Measurements from ENCODE around the gene CUL9.

DNA sequence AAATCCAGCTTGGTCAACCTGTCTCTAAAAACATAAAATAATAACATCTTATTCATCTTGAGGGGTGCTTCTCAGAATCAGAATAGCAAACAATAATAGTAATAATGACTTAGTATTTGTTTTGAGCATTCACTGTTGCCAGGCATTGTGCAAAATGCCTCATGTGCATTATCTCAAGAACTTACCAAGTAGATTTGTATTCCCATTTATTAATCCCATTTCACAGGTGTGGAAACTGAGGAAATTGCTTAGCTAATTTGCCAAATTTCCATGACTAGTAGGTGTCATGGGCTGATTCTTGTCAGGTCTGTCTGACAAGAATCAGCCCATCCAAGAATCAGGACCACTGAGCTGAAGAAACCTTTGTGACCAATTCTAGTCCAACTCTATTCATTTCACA lies 66.8 kb downstream of the CUL9 start:
- TF ChIP-seq EZH2 (IDR thresholded peaks at IDR 0.05; ENCODE audit: low read length, missing control alignments) = no peak
- TF ChIP-seq, protein P1, sequence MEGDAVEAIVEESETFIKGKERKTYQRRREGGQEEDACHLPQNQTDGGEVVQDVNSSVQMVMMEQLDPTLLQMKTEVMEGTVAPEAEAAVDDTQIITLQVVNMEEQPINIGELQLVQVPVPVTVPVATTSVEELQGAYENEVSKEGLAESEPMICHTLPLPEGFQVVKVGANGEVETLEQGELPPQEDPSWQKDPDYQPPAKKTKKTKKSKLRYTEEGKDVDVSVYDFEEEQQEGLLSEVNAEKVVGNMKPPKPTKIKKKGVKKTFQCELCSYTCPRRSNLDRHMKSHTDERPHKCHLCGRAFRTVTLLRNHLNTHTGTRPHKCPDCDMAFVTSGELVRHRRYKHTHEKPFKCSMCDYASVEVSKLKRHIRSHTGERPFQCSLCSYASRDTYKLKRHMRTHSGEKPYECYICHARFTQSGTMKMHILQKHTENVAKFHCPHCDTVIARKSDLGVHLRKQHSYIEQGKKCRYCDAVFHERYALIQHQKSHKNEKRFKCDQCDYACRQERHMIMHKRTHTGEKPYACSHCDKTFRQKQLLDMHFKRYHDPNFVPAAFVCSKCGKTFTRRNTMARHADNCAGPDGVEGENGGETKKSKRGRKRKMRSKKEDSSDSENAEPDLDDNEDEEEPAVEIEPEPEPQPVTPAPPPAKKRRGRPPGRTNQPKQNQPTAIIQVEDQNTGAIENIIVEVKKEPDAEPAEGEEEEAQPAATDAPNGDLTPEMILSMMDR (conservative IDR thresholded peaks at IDR 0.05 in 1 of 2, IDR thresholded peaks at IDR 0.05 in 1 of 2; ENCODE audit: low read depth in 1 of 2, low read length in 2 of 2) = no peak

Data from fibroblast of lung (primary cell).